ENCODE data around the gene ZNF621. TPM values are rescaled to one million over a fixed set of nuclear protein-coding genes. Genes with fewer than 3 reads are reported as not detected.
"Not testable (repeated sequence)": the region's sequence is repeated elsewhere in the genome, so short reads cannot be mapped to it uniquely, and the experiment has no call there.

Gene ZNF621
- total RNA-seq, 1 donor from 2014 or later, result 31.5 TPM

GRCh38 chr3:40524222-40524567, 565 bp upstream of the ZNF621 start:
- ATAC-seq (peak; percentile 32), DNase-seq (ENCODE audit: low spot score) (no peak)
- intact Hi-C loops (cut with DNase I), result no loop called here

DNA sequence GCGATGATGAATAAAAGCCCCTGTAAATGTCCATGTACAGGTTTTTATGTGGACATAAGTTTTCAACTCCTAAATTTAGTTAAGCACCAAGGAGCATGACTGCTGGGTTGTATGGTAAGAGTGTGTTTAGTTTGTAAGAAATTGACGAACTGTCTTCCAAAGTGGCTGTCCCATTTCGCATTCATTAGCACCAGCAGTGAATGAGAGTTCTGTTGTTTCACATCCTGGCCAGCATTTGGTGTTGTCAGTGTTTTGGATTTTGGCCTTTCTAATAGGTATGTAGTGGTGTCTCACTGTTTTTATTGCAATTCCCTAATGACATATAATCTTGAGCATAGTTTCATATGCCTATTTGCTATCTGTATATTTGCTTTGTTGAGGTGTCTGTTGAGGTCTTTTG, 3.7 kb downstream of the ZNF621 start:
- intact Hi-C loops (cut with DNase I), result no loop called here
- no peak for ATAC-seq

DNA sequence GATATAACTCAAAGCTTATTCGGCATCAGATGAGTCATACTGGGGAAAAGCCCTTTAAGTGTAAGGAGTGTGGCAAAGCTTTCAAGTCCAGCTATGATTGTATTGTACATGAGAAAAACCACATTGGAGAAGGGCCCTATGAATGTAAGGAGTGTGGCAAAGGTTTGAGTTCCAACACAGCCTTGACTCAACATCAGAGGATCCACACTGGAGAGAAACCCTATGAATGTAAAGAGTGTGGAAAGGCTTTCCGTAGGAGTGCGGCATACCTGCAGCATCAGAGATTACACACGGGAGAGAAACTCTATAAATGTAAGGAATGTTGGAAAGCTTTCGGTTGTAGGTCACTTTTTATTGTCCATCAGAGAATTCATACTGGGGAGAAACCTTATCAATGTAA, 7.5 kb downstream of the ZNF621 start:
- ATAC-seq, result no peak
- DNase-seq (ENCODE audit: low spot score), result no peak
- intact Hi-C loops (cut with DNase I), result no loop called here

More for the DNA sequence above, 3.7 kb downstream of the ZNF621 start:
- DNase-seq (ENCODE audit: low spot score), result no peak

DNA sequence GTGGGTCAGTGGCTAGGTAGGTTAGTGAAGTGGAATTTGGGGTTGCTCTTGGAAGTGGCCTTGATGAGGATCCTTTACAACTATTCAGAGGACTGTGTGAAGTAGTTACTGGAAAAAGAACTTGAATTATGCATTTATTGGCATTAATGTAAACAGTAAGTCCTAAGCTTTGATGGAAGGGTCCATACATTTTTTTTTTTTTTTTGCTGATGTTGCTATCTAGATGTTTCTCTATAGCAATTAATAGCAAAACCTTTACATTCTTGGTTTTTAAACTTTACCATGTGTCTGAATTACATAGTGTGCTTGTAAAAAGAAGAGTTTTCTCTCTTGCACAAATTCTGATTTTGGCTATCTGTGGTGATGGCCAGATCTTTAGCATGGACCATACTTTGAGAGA, 9.5 kb downstream of the ZNF621 start:
- intact Hi-C loops (cut with DNase I), result no loop called here
- ATAC-seq (no peak), DNase-seq (ENCODE audit: low spot score) (no peak)

DNA sequence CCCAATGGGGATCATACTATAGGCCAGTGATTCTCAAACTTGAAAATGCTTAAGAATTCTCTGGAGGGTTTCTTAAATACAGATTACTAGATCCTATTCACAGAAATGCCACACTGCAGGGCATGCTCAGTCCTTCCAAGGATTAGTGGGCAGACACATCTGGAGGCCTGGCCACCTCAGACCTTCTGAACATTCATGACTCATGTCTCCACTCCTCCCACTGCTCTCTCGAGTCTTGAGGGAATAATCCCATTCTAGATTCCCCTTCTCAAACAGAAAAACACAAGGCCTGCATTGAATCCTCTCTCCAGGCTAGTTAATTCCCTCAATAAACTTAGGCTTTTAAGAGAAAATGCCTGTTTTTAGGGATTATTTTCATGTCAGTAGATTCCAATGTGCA, 22.1 kb downstream of the ZNF621 start:
- DNase-seq (ENCODE audit: low spot score), result no peak
- intact Hi-C loops (cut with DNase I), result no loop called here
- ATAC-seq, result peak; percentile 63

GRCh38 chr3:40550167-40550566, 25.4 kb downstream of the ZNF621 start:
- intact Hi-C loops (cut with DNase I), result no loop called here
- ATAC-seq, result no peak
- DNase-seq (ENCODE audit: low spot score), result no peak

GRCh38 chr3:40557575-40558161, 32.9 kb downstream of the ZNF621 start:
- no peak for ATAC-seq
- DNase-seq (ENCODE audit: low spot score), result no peak
- intact Hi-C loops (cut with DNase I), result no loop called here

DNA sequence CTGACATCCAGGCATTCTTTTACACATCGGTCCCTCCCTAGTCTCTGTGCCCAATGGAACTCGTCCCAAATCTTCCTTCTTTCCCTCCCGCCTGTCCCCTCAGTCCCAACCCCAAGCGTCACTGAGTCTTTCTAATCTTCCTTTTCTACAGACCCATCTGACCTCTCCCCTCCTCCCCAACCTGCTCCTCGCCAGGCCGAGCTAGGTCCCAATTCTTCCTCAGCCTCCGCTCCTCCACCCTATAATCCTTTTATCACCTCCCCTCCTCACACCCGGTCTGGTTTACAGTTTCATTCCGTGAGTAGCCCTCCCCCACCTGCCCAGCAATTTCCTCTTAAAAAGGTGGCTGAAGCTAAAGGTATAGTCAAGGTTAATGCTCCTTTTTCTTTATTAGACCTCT, 37.7 kb downstream of the ZNF621 start:
- intact Hi-C loops (cut with DNase I); DNase-seq (ENCODE audit: low spot score); ATAC-seq: not testable (repeated sequence)

GRCh38 chr3:40565629-40566028, 40.9 kb downstream of the ZNF621 start:
- DNase-seq (ENCODE audit: low spot score); intact Hi-C loops (cut with DNase I); ATAC-seq: not testable (repeated sequence)

DNA sequence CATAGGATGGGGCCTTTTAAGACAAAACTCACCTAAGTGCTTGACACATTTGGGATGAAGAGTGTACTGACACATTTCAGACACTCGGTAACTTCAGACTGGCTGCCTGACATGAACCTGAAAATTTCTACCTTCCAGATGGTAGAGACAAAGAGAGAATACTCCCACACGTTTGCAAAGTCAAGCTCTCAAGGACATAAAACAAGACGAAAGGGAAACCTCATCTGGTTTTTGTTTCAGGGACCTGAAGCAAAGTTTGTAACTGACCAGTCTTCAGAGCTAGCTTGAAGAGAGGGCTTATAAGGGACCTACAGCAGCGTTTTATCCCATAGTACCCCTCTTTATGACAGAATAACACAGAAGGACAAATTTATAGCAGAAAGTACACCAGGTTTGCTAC, 41.9 kb downstream of the ZNF621 start:
- no peak for DNase-seq (ENCODE audit: low spot score)
- ATAC-seq, result no peak
- intact Hi-C loops (cut with DNase I), result no loop called here

GRCh38 chr3:40572588-40572987, 47.8 kb downstream of the ZNF621 start:
- intact Hi-C loops (cut with DNase I), result no loop called here
- ATAC-seq, result no peak
- DNase-seq (ENCODE audit: low spot score), result no peak

GRCh38 chr3:40574050-40574449, 49.3 kb downstream of the ZNF621 start:
- DNase-seq (ENCODE audit: low spot score) (no peak), ATAC-seq (no peak)
- intact Hi-C loops (cut with DNase I), result no loop called here

- ATAC-seq, result no peak
- DNase-seq (ENCODE audit: low spot score), result no peak
- intact Hi-C loops (cut with DNase I), result no loop called here
These were observed 49.9 kb downstream of the ZNF621 start for GRCh38 chr3:40574661-40575060.

DNA sequence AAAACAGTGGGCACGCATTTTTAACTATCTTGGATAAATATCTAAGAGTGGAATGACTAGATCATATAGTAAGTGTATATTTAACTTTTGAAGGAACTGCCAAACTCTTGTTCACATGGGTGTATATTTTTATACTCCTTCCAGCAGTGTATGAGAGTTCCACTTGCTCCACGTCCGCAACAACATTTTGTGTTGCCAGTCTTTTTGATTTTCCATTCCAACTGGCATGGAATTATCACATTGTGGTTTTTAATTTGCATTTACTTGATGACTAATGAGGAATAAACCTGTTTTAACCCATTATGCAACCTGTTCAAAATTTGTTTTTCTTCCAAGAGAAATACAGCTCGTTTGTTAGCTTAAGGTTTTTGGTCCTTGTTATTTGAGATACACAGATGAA, 51.6 kb downstream of the ZNF621 start:
- intact Hi-C loops (cut with DNase I), result no loop called here

GRCh38 chr3:40580494-40581091, 55.8 kb downstream of the ZNF621 start:
- ATAC-seq, result peak; percentile 52
- peak; percentile 81 for DNase-seq (ENCODE audit: low spot score)
- intact Hi-C loops (cut with DNase I), result loop anchor here (5.0 kb wide), 1 partner anchor 1142 kb away; no protein-coding TSS in a partner anchor

More for the DNA sequence above, 51.6 kb downstream of the ZNF621 start:
- DNase-seq (ENCODE audit: low spot score), result no peak
- ATAC-seq, result no peak

DNA sequence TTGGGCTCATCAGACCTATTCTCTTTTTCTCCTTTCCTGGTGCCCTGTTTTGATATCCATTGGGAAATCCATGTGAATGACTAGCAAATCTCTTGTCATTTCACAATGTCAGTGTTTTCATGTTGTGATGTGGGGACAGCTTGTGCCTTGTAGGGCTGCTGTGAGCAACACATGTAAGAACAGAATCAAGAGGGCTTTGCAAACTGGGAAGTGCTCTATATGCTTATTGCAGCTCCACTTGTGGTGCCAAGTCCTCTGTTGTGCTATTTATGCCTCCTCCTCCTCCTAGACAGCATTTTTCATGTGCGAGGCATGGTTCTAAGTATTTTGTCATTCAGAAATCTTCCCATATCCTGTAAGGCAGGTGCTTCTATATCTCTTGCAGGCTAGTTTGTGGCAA, 56.4 kb downstream of the ZNF621 start:
- intact Hi-C loops (cut with DNase I), result loop anchor here (5.0 kb wide), 1 partner anchor 1141 kb away; no protein-coding TSS in a partner anchor
- ATAC-seq, result no peak
- DNase-seq (ENCODE audit: low spot score), result no peak

DNA sequence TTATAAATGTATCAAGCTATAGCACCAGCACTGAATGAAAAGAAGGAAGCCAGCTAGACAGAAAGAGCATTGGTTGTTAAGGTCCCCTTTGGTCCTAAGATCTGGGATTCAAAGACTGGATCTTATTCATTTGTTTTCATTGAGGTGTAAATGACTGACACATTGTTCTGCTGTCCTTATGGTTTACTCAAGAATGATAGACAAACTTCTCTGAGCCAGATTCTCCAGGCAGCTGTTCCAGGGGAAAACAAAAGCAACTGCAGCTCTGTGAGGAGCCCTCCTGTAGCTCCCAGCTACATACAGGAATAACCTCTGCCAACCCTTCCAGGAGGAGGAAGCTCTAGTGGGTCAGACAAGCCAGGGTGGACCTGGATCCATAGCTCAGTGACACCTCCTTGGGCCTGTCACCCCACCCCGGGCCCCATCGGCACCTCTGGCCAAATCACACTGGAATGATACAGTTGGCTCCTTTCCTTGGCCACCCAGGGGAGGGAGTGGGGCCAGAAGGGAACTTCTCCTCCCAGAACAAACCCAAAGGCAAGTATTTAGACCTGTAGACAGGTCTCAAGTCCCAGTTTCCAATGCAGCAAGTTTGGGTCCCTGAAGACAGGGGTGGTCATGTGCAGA, 57.8 kb downstream of the ZNF621 start:
- intact Hi-C loops (cut with DNase I), result loop anchor here (5.0 kb wide), 1 partner anchor 1140 kb away; no protein-coding TSS in a partner anchor
- no peak for ATAC-seq

GRCh38 chr3:40583691-40584090, 58.9 kb downstream of the ZNF621 start:
- DNase-seq (ENCODE audit: low spot score), result no peak
- no peak for ATAC-seq
- intact Hi-C loops (cut with DNase I), result loop anchor here (5.0 kb wide), 1 partner anchor 1139 kb away; no protein-coding TSS in a partner anchor

More for the DNA sequence above, 57.8 kb downstream of the ZNF621 start:
- no peak for DNase-seq (ENCODE audit: low spot score)

DNA sequence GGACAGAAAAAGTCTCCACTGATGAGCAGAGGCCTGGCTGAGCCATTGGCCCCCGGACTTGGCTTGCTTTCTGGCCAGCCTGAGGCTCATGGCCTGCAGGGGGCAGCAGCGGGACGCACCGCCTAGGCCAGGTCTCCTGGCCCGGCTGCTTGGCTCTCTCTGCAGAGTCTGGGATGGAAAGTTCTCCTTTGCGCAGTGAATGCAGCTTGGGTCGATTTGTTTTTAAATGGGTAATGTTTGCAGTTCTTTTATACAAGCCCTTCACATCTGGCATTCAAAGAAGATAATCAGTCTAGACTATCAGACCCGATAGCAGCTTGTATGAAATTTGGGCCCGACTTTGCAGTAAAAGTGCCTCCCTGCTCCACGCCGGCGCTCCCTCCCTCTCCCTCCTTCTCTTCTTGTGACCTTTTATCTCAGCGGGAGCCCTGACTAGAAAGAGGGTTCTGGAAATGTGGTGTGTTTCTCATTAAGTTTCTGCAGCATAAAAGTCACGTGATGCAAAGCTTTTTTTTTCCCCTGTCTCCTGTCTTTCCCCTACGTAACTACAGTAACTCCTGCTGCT, 59.9 kb downstream of the ZNF621 start:
- intact Hi-C loops (cut with DNase I), result loop anchor here (5.0 kb wide), 2 partner anchors 1138 to 1298 kb away; no protein-coding TSS in a partner anchor
- peak; percentile 96 for ATAC-seq
- peak; percentile 96 for DNase-seq (ENCODE audit: low spot score)

Measured in sciatic nerve (tissue), 2 donors.